GM19193 (cell line): ENCODE measurements around the gene TBC1D22A.

ENCODE experiments used
- POLR2A ChIP-seq: IDR thresholded peaks from 4 replicates; pipeline ENCODE4 v1.6.1; 2011; ENCODE audit not compliant: insufficient read depth, insufficient read length; ENCODE audit errors: extremely low read depth

The TBC1D22A gene

GRCh38 chr22:47042116-47042825 lies 279.8 kb downstream of the TBC1D22A start:
- TF ChIP-seq POLR2A: no peak

DNA sequence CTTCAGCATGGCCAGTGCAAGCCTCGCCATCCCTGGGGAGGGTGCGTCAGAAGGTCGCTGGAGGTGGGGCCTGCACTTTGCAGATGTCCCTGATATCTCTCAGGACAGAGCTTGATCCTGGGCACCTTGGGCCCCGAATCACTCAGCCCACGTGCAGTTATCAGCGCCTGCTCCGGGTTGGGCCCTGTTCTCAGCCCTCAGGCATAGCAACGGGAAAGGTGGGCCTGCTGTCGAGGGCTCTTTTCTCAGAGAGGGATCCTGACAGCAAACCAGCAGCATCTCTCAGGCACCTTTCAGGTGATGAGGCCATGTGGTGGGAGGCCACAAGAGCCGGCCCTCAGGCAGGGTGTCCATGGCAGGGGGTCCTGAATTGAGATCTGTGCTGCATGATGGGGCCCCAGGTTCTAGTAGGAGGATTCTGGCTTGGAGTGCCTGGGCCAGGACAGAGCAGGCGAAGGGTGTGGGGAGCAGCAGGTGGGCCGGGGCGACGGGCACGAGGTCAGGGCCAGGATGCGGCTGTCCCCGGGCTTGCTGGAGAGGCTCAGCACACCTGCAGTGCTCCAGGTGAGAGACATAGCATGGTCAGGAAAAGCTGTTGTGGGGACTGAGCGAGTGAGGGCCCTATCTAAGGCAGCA lies 280.5 kb downstream of the TBC1D22A start:
- no peak for TF ChIP-seq POLR2A

- TF ChIP-seq POLR2A: no peak
Measured at GRCh38 chr22:47043835-47044721, 281.6 kb downstream of the TBC1D22A start.

GRCh38 chr22:47044722-47045535 lies 282.5 kb downstream of the TBC1D22A start:
- no peak for TF ChIP-seq POLR2A

- TF ChIP-seq POLR2A: no peak
Measured at GRCh38 chr22:47045691-47046410, 283.4 kb downstream of the TBC1D22A start.

DNA sequence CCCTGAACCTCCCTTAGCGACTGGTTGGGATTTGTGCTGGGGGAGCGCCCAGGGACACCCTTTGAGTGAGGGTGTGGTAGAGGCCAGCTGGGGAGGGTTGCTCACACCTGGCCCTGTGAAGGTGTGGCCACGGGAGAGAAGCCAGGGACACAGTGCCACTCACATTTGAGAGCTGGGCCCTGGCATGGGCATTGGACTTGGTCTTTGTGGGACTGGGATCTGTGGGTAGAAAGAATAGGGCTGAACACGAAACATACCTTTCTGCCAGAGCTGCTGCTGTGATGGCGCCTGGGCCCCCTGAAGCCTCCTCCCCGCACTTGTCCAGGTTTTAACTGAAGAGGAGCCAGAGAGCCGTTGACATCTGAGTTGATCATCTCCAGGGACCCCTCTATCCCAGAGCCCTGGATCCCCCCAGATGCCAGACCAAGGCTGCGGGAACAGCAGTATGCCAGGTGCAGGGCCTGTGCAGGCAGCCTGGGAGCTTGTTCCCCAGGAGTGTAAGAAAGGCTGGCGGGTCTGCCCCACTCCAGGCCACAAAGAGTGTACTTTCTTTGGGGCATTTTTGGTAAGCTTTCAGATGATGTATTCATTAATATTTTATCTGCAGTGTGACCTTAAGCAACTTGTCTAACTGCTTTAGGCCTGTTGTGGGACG lies 284.1 kb downstream of the TBC1D22A start:
- TF ChIP-seq POLR2A: no peak

- no peak for TF ChIP-seq POLR2A
Measured at GRCh38 chr22:47047321-47048122, 285.1 kb downstream of the TBC1D22A start.

DNA sequence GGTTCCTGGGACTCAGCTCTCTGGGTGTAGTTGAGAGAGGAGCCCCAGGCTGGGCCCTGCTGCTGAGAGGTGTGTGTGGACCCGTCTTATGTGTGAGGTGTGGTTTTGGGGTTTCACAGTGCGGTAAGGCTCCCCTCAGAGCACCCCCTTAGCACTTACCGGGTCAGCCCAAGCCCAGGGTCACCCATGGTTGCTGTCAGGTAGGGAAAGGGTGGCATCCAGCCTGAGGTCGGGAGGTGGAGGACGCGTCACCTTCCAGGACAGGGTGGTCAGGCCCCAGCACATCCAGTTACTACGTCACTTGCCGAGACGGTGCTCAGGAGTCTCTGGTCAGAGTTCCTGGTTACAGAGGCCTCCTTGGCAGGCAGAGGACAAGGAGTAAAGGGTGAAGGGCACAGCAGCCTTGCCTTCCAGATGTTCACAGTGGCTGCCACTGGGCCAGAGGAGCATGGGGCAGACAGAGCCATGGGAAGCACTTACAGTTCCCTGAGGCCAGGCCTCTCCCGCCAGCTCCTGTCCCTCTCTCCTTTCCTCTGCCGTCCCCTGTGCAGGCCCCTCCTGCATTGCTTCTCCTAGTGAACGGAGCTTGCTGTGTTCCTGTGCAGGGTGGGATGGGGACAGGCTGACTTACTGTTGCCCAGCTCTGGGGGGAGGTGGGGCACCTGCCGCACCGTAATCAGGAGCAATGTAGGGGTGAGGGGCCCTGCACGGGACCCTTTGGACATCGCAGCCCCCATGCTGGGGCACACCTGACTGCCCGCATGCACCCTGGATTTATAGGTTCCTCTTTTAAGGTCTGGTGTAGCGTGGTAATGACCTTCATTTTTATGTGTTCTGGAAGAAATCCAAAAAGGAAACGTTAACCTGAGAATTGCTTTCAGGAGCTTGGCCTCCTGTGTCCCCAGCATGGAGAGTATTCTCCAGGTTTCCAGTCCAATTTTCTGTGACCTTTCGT lies 285.9 kb downstream of the TBC1D22A start:
- no peak for TF ChIP-seq POLR2A

DNA sequence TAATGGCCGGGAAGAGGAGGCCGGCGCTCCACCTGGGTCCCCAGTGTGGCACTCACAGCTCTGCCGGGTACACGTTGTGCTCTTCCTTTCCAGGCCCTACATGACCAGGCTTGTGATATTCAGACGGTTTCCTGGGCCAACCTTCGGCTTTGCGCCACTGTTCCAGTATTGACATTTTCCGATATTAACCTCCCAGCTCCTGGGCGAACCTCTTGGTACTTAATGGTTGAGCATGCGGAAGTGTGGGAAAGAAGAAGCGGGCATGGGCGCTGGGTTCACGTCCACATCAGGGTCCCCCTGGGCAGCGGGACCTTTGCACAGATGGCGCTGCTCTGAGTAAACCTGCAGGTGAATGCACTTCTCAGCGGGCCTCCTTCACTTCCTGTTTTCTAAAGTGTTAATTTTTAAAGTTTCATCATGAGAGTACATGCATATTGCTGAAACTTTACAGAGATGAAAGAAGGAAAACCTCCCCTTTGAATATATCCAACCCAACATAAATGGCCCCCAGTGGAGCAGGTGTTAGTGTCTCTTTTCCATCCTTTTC lies 286.7 kb downstream of the TBC1D22A start:
- no peak for TF ChIP-seq POLR2A

DNA sequence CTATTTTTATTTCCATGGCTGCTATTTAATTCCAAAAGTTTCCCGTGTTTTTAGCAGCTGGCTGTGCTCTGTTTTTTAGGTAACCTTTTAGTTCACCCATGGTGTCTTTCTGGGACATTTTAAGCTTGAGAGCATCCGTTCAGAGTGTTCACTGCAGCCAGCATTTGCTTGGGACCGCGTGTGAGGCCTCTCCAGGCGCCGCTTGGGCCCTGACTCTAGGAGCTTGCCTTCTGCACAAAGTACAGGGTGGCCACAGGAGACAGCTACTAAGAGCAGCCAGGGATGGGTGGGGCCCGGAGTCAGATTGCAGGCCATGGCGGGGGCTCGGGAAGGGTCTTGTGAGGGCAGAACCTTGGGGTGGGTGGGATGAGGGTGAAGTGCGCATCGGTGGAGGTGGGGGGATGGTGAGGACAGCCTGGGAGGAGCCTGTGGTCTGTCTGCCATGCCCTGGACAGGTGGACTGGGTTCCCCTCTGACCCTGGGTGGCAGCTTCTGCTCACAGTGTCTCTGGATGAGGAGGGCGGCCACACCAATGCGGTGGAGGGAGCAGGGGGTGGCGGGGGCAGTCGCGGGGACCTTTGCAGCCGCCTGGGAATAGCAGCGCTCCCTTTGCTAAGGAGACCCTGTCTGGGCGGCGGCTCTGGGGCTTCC lies 288.1 kb downstream of the TBC1D22A start:
- no peak for TF ChIP-seq POLR2A
